ENCODE results near the gene NAGK. TPM values are rescaled to one million over a fixed set of nuclear protein-coding genes. Genes with fewer than 3 reads are reported as not detected.

Gene NAGK
- total RNA-seq: 46.1 and 51.6 TPM in 2 replicates

DNA sequence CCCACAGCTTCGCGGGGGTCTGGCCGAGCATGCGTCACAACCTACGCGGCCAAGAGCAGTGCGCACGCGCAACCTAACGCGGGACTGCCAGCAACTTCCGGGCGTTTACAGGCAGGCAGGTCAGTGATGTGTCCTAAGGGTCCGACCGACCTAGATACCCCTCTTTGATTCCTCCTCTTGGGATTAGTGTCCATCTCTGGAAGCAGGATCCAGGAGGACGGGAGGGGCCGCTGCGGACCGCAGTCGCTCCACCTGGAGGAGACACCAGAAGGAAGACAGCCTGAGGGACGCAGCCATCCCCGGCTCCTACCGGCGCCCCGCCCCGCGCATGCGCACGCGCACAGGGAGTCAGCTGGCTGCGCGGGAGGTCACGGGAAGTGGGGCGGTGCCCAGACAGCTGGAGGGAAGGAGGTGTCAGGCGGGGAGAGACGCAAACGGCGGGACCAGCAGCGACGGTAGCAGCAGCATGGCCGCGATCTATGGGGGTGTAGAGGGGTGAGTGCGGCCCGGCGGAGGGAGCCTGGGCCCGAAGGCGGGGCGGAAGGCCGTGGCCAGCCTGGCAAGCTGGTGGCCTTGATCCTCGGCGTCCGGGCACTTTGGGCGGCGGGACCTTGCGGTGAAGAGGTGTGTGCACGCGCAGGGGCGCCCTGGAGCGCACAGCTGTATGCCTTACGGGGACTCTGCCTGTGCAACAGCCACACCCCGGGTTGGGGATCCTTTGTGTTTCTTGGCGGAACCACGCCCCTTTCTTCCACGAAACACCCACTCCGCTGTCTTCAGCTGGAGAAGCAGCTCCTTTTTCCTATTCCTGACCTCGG lies at the start of gene NAGK:
NAGK (plus strand) TSS at position 431 of the 818 bp plus-strand sequence; CDS start at position 467, 36 bp downstream.

Other genes with a start within 250 kb of the NAGK start
- not detected in 2 replicates for gene CLEC4F, start 248.0 kb upstream of the NAGK start, total RNA-seq
- not detected in 2 replicates for gene CD207, start 232.8 kb upstream of the NAGK start, total RNA-seq
- 0.38 TPM in 1 of 2 replicates, not detected in the other for gene VAX2, start 168.1 kb upstream of the NAGK start, total RNA-seq
- gene ATP6V1B1, start 132.7 kb upstream of the NAGK start, total RNA-seq: not detected in 2 replicates
- 0.38 and 0.98 TPM in 2 replicates for gene ANKRD53, start 90.0 kb upstream of the NAGK start, total RNA-seq
- gene TEX261, start 73.8 kb upstream of the NAGK start, total RNA-seq: 40.8 and 54.6 TPM in 2 replicates
- gene MCEE, start 61.6 kb downstream of the NAGK start, total RNA-seq: 6.5 and 13.1 TPM in 2 replicates
- gene MPHOSPH10, start 62.0 kb downstream of the NAGK start, total RNA-seq: 14.7 and 21.2 TPM in 2 replicates
- 0.19 and 0.33 TPM in 2 replicates for gene PAIP2B, start 158.5 kb downstream of the NAGK start, total RNA-seq